Ovary (tissue), 3 donors: Measurements from ENCODE around the gene COL25A1.

ENCODE experiments used
- CTCF ChIP-seq, 3 donors: fragments of 450-650 bp in 2 of 3; fragments of 200-600 bp in 1 of 3; IDR thresholded peaks; one replicate each; pipeline versions ENCODE4 v1.5.1 to v1.8.0; 2016 to 2022; ENCODE audit warnings: antibody characterized with exemption in 3 of 3, mild to moderate bottlenecking in 1 of 3
- POLR2A ChIP-seq: fragments of 450-650 bp; IDR thresholded peaks from one replicate; pipeline ENCODE4 v1.6.1; 2017; ENCODE audit warnings: antibody characterized with exemption, mild to moderate bottlenecking, moderate library complexity
- donor health status: DM: no; HTN: no; CAD: no.

- TF ChIP-seq POLR2A (no peak), CTCF (IDR thresholded peaks at IDR 0.05) (no peak)
Measured at GRCh38 chr4:109079201-109079600, 223.3 kb downstream of the COL25A1 start.
